AG10803 (cell line): ENCODE results near the gene SARS1.

Experiments used
- DNase-seq: peaks from one replicate; pipeline ENCODE4 v3.0.0; 2010; ENCODE audit warnings: low read depth
- H3K4me3 ChIP-seq: 2 replicates; pipeline ENCODE4 v1.5.1; 2011; ENCODE audit warnings: mild to moderate bottlenecking, low read length, control low read depth
- CTCF ChIP-seq: conservative IDR thresholded peaks from 2 replicates; pipeline ENCODE4 v1.5.1; 2011; ENCODE audit warnings: mild to moderate bottlenecking, low read length, control low read depth, inconsistent platforms

The SARS1 gene

GRCh38 chr1:109254621-109255096 lies 40.9 kb downstream of the SARS1 start:
- no peak for DNase-seq
- no peak overlapping the region for H3K4me3 ChIP-seq
- TF ChIP-seq CTCF = no peak

DNA sequence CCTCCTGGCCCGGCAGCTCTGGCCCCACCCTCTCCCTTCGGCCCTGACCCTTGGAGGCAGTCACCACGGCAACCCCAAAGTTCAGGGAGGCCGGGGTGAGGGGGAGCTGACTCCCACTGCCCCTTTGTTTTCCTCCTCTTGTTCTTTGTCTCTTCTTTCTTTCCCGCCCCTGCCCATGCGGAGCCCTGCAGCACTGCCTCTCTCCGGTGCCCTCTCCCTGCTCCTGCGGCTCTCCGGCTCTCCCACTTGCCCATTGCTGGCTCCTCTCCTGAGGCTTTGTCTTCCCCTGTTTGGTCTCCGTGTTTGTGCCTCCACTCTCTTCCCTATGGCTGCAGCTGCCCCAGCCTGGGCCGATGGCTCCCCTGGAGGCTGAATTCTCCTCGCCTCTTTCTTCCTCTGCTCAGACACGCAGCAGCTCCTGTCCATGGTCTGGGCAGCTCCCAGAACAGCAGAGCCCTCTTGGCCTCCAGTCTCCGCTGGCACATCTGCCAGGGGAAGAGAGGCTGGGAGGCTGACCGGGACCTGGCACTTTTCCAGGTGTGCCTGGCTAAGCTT lies 41.5 kb downstream of the SARS1 start:
- H3K4me3 ChIP-seq = no peak overlapping the region
- DNase-seq = no peak
- no peak; the same call in 1 of the 2 replicates for TF ChIP-seq CTCF

DNA sequence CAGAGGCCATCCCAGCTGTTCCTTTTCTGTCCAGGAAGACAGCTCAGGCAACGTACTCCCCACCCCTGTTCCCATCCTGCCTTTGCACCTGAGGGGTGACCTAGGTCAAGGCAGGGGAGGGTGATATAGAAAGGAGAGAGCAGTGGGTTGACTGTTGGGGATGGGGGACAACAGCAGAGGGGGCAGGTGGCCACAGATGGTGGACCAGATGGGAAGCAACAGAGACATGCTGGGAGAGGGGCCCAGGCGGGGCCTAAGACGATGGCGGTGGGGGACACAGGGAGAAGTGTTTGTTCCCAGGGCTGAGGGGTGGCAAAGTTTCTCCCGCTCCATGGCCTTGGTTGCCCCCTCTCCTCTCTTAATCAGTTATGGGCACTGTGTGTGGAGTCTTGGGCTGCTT lies 42.0 kb downstream of the SARS1 start:
- no peak for TF ChIP-seq CTCF
- no peak for DNase-seq
- no peak overlapping the region for H3K4me3 ChIP-seq

GRCh38 chr1:109256085-109256484 lies 42.4 kb downstream of the SARS1 start:
- no peak for DNase-seq
- no peak overlapping the region for H3K4me3 ChIP-seq
- no peak for TF ChIP-seq CTCF

- H3K4me3 ChIP-seq = no peak overlapping the region
- no peak for TF ChIP-seq CTCF
- DNase-seq = no peak
Measured at GRCh38 chr1:109256971-109257681, 43.4 kb downstream of the SARS1 start.

DNA sequence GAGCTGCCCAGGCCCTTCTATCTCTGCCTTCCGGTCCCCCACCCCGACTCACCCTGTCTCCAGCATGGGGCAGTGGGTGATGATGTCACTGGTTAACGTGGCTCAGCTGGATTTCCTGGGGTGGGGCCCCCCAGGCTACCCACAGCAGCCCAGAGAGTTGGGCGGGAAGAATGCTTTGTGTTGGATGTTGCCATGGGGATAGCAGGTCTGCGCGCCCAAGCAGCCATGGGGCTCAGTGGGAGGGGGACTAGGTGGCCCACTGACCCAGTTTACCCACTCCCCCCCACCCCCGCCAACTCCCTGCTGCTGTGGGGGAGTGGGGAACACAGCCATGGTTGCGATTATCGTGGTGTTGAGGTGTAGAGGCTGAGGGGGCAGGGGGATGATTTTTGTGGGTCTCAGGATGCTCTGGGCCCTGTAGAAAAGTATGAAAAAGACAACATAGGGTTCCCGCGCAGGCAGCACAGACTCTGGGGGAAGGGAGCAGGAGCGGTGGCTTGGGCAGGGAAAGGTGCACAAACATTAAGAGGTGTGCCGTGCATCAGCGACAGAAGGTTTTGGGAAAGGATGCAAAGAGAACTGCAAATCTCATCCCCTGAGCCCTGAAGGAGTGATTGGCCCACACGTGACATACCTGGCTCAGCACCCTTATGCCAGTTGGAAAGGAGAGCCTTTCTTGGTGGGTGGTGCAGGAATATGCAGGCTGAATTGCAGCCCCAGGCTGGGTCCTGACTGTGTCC lies 44.1 kb downstream of the SARS1 start:
- no peak for DNase-seq
- H3K4me3 ChIP-seq = no peak overlapping the region
- no peak for TF ChIP-seq CTCF
